GM12864 (cell line): ENCODE results near the gene FOXL3.

Source experiments
- DNase-seq: peaks from one replicate; pipeline ENCODE4 v3.0.0-alpha.2; 2011; ENCODE audit warnings: low read depth
- H3K4me3 ChIP-seq: 2 replicates; pipeline ENCODE4 v1.5.1; 2011; ENCODE audit warnings: mild to moderate bottlenecking, low read depth, low read length, control low read depth
- TF ChIP-seq, protein P1 (sequence below): IDR thresholded peaks from 2 replicates; pipeline ENCODE4 v1.5.1; 2011; ENCODE audit warnings: low read depth, mild to moderate bottlenecking, moderate library complexity, low read length, control low read depth, inconsistent platforms; ENCODE audit errors: missing control alignments

The FOXL3 gene

DNA sequence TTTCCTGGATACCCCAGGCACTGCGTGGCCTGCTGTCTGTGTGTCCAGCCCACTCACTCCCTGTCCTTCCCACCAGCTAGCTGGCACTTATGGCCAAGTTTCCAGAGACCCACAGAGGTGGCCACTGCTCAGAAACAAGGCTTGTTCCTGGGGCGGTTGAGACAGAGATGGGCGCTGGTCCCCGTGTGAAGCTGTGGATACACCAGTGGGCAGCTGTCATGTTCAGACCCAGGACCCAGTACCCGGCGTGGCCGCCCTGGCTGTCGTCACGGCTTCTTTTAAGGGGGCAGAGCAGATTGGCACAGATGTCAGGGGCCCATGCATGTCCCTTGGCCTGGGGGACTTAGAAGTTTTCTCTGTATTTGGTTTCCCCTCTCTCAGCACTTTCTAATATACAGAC is 36.3 kb downstream of the FOXL3 start:
- no peak for DNase-seq
- TF ChIP-seq, protein P1, sequence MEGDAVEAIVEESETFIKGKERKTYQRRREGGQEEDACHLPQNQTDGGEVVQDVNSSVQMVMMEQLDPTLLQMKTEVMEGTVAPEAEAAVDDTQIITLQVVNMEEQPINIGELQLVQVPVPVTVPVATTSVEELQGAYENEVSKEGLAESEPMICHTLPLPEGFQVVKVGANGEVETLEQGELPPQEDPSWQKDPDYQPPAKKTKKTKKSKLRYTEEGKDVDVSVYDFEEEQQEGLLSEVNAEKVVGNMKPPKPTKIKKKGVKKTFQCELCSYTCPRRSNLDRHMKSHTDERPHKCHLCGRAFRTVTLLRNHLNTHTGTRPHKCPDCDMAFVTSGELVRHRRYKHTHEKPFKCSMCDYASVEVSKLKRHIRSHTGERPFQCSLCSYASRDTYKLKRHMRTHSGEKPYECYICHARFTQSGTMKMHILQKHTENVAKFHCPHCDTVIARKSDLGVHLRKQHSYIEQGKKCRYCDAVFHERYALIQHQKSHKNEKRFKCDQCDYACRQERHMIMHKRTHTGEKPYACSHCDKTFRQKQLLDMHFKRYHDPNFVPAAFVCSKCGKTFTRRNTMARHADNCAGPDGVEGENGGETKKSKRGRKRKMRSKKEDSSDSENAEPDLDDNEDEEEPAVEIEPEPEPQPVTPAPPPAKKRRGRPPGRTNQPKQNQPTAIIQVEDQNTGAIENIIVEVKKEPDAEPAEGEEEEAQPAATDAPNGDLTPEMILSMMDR: no peak
- H3K4me3 ChIP-seq: no peak overlapping the region

DNA sequence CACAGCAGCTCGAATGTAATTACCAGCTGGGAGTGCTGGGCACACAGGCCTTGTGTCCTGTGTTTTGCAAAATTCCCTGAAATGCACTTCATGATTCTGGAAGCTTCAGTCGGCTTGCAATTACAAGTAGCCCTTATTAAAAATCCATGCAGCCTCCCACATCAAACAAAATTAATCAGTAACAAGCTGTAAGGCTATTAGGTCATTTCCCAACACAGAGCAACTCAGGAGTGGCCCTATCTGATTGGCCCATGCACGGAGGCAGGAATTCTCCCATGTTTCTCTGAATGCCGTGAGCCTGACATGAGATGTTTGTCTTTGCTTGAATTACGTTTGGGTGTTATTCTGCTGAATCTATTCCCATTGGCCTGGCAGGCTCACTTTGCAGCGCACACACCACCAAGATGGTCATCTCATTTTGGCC is 36.9 kb downstream of the FOXL3 start:
- DNase-seq: no peak
- no peak overlapping the region for H3K4me3 ChIP-seq
- TF ChIP-seq, protein P1: no peak

DNA sequence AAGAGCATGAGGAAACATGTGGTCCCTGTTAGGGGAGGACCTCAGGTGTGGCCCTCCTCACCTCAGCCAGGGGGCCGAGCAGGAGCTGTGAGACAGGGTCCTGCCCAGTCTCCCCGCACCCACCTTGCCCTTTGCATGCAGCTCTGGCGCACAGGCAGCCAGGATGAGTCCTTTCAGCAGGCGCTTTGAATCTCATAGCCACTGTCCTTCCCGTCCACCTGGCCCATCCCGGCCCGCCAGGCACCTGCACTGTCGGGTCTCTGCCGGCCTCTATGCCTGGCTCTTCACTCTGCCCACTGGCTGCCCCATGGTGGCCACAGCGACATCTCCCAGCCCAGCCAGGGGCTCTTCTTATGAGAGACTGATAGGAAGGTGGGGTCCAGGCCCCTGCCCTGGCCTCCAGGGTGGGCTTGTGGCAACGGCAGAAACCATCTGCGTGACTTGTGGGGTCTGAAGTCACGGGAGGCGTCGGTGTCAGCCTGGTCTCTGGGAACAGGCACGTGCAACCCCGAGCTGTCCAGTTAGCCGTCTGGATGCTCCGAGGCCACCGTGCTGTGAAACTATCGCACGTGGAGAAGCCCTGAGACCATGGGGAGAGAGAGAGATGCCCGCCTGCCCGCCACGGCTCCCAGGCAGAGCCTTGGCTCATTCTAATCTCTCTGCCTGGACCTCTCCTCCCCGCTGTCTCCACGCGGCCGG is 37.4 kb downstream of the FOXL3 start:
- no peak overlapping the region for H3K4me3 ChIP-seq
- no peak for DNase-seq
- TF ChIP-seq, protein P1: no peak

DNA sequence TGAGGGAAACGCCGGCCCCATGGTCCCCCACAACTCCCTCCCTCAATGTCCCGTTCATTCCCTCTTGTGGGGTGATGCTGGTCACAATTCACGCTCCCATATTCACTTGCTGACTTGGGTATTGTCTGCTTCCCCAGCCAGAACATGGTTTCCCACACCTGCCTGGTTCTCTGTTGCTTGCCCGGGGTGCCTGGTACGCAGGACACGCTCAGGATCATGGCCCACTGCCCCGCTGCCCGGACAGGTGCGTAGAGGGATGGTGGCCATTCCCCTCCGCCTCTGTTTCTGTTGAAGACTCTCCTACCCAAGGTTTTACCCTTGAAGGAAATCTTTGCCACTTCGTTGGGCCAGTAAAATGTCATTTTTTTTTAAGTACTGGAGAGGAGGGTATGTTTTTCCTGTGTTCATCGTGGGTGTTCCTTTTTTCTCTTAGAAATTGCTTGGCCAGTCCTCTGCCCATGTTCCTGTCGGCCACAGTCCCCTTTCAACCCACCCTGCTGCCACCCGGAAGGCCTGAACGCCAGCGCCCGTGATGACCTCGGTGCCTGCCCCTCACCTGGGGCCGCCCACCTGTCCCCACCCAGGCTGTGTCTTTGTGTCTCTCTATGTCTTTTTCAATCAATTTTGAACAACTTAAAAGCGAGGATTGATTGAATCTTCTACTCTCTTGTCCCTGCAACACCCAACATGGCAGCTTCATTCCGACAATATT is 38.2 kb downstream of the FOXL3 start:
- no peak overlapping the region for H3K4me3 ChIP-seq
- DNase-seq: no peak
- TF ChIP-seq, protein P1: no peak

DNA sequence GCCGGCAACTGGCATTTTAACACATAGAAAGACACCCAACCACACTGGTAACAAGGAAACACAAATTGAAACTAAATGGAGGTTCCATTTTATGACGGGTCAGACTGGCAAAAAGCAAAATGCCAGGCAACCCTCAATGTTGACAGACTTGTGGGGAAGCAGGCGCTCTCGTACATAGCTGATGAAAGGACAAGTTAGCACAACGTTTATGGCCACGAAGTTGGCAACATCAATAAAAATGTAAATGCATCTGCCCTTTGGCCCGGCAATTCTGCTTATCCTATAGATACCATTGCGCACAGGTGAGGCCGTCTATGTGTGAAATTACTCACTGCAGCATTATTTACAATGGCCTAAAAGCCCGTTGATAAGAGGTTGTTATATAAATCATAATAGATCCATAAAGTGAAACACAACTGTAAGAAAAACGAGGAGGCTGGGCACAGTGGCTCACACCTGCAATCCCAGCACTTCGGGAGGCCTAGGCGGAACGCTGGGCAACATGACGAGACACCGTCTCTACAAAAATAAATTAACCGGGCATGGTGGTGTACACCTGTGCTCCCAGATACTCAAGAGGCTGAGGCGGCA is 39.8 kb downstream of the FOXL3 start:
- TF ChIP-seq, protein P1: no peak
- DNase-seq: no peak
- H3K4me3 ChIP-seq: no peak overlapping the region

DNA sequence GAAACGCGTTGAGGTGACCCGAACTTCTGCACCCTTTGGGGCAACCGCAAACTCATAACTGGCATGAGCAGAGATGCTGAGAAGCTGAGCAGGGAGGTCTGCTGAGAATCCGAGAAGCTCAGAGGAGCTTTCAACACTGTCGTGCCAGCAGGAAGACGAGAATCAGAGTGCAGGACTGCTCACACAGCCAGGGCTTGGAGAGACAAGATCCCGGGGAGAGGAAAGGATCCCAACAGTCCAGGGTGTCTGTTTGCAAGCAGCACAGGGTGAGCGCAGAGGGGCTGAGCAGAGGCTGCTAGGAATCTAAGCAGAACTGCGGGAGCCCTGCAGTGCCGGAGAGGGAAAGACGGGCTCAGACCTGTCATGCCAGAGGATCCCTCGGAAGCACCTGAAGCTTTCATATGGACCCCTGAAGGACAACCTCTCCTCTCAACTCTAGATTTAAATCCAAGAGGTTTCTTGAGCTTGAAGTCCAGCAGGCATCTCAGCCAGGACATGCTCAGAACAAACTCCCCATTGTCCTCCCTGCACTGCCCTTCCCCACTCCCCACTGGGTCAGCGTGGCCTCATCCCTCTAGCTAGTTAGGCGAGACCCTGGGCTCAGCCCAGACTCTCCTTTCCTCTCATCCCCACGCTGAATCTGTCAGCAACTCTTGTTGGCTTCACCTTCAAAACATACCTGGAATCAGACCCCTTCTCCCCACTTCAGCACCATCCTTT is 40.7 kb downstream of the FOXL3 start:
- TF ChIP-seq, protein P1: no peak
- no peak for DNase-seq
- no peak overlapping the region for H3K4me3 ChIP-seq
